K562 (cell line): Measurements from ENCODE around the gene ACER2. TPM values are rescaled to one million over a fixed set of nuclear protein-coding genes. Genes with fewer than 3 reads are reported as not detected.

ENCODE experiments used
- ARID1B ChIP-seq: fragments of 450-650 bp; IDR thresholded peaks from 2 replicates; pipeline ENCODE4 v1.6.1; 2016; ENCODE audit warnings: antibody characterized with exemption, mild to moderate bottlenecking, inconsistent platforms
- CCNT2 ChIP-seq: IDR thresholded peaks from 2 replicates; pipeline ENCODE4 v1.6.1; 2011; ENCODE audit warnings: borderline replicate concordance, low read depth, mild to moderate bottlenecking, moderate library complexity, mixed read lengths, low read length; ENCODE audit not compliant: insufficient read length; ENCODE audit errors: extremely low read depth
- CHD4 ChIP-seq: fragments of 200-600 bp; sonication (generic); IDR thresholded peaks from 3 replicates; pipeline ENCODE4 v1.6.1; 2012; ENCODE audit warnings: low read depth, mild to moderate bottlenecking, mixed read lengths, low read length, inconsistent platforms; ENCODE audit not compliant: insufficient read depth, insufficient replicate concordance, poor library complexity, severe bottlenecking
- CREM ChIP-seq: IDR thresholded peaks from 2 replicates; pipeline ENCODE4 v1.6.1; 2014; ENCODE audit warnings: antibody characterized with exemption, low read depth
- ETV1 ChIP-seq: fragments of 450-650 bp; conservative IDR thresholded peaks from 2 replicates; pipeline ENCODE4 v1.6.1; 2016; ENCODE audit warnings: missing genetic modification characterization, control low read depth, low read depth, missing compliant biosample characterization
- FIP1L1 ChIP-seq: fragments of 200-400 bp; formaldehyde crosslinking; IDR thresholded peaks from 2 replicates; pipeline ENCODE4 v1.6.1; 2018; ENCODE audit warnings: mild to moderate bottlenecking, low read depth, low read length; ENCODE audit not compliant: poor library complexity, severe bottlenecking
- GABPB1 ChIP-seq: sonication (generic); formaldehyde crosslinking; IDR thresholded peaks from 2 replicates; pipeline ENCODE4 v1.8.0; 2022; ENCODE audit warnings: mild to moderate bottlenecking, missing genetic modification reagents
- HMG20A ChIP-seq: fragments of 450-650 bp; formaldehyde crosslinking; conservative IDR thresholded peaks from 2 replicates; pipeline ENCODE4 v1.4.0; 2020; ENCODE audit warnings: mild to moderate bottlenecking, mixed read lengths
- HMGN3 ChIP-seq: IDR thresholded peaks from 2 replicates; pipeline ENCODE4 v1.6.1; 2011; ENCODE audit warnings: borderline replicate concordance, low read depth, mild to moderate bottlenecking, mixed read lengths, low read length; ENCODE audit not compliant: insufficient read length; ENCODE audit errors: extremely low read depth
- MEF2D ChIP-seq: conservative IDR thresholded peaks from 2 replicates; pipeline ENCODE4 v1.6.1; 2016; ENCODE audit warnings: low read depth, missing genetic modification characterization, missing compliant biosample characterization
- PML ChIP-seq: IDR thresholded peaks from 2 replicates; pipeline ENCODE4 v1.6.1; 2012; ENCODE audit warnings: low read length, inconsistent platforms
- POLR2A ChIP-seq: fragments of 450-650 bp; conservative IDR thresholded peaks from 2 replicates; pipeline ENCODE4 v1.6.1; 2016
- POLR2B ChIP-seq: fragments of 450-650 bp; IDR thresholded peaks from 2 replicates; pipeline ENCODE4 v1.6.1; 2018; ENCODE audit warnings: low read depth; ENCODE audit not compliant: partially characterized antibody
- POLR2H ChIP-seq: IDR thresholded peaks from 2 replicates; pipeline ENCODE4 v1.6.1; 2016; ENCODE audit warnings: missing genetic modification characterization, low read depth, mild to moderate bottlenecking, control low read depth, missing compliant biosample characterization, moderate library complexity
- RB1 ChIP-seq: fragments of 450-650 bp; IDR thresholded peaks from 2 replicates; pipeline ENCODE4 v1.6.1; 2017; ENCODE audit warnings: low read depth, mild to moderate bottlenecking
- SP1 ChIP-seq: sonication (generic); formaldehyde crosslinking; IDR thresholded peaks from 2 replicates; pipeline ENCODE4 v1.8.1; 2022; ENCODE audit warnings: mild to moderate bottlenecking, missing genetic modification reagents
- SRSF9 ChIP-seq: fragments of 200-400 bp; formaldehyde crosslinking; IDR thresholded peaks from 2 replicates; pipeline ENCODE4 v1.6.1; 2017; ENCODE audit warnings: low read depth, low read length, borderline replicate concordance
- TAF9B ChIP-seq: fragments of 450-650 bp; IDR thresholded peaks from 2 replicates; pipeline ENCODE4 v1.6.1; 2018; ENCODE audit warnings: mild to moderate bottlenecking; ENCODE audit not compliant: partially characterized antibody
- TBP ChIP-seq: optimal IDR thresholded peaks from 2 replicates; pipeline ENCODE3; 2011; ENCODE audit warnings: low read depth, low read length, improper control_type of control experiment
- ZNF282 ChIP-seq: sonication (generic); formaldehyde crosslinking; IDR thresholded peaks from 2 replicates; pipeline ENCODE4 v1.8.1; 2023; ENCODE audit warnings: missing genetic modification reagents
- polyA plus RNA-seq, 8 experiments: library from polyadenylated mRNA; depleted of rRNA in 4 of 8; stranded (reverse) in 5 of 8; unstranded in 3 of 8; fragments of >200 nt; fragmentation: Nextera tagmentation in 2 of 8; fragmentation: Illumina TruSeq in 1 of 8; extraction: Ambion mirVana in 2 of 8; extraction: Trizol in 1 of 8; gene quantifications; 2 replicates each; pipeline versions ENCODE4 v1.2.1 to v1.2.3, GENCODE V29; 2011 to 2014; ENCODE audit warnings: inconsistent platforms in 1 of 8, missing spikeins in 1 of 8
- total RNA-seq, 7 experiments: library from RNA; depleted of rRNA in 6 of 7; stranded (reverse); fragments of >200 nt in 6 of 7; fragmentation: Illumina TruSeq in 2 of 7; extraction: Trizol in 2 of 7; gene quantifications; 2 replicates each; pipeline versions ENCODE4 v1.2.1 to v1.2.3, GENCODE V29; 2011 to 2021; ENCODE audit warnings: low replicate concordance in 1 of 7
- TF ChIP-seq, protein P1 (sequence below): sonication (generic); formaldehyde crosslinking; IDR thresholded peaks from 2 replicates; pipeline ENCODE4 v1.8.0; 2022; ENCODE audit warnings: mild to moderate bottlenecking, missing genetic modification reagents
- TF ChIP-seq, protein P2 (sequence below), 2 experiments: fragments of 250-450 bp in 1 of 2; fragments of 450-650 bp in 1 of 2; sonication (Bioruptor Pico) in 1 of 2; IDR thresholded peaks; 2 replicates each; pipeline versions ENCODE4 v1.6.1 to v1.8.0; 2016 to 2021; ENCODE audit warnings: mild to moderate bottlenecking in 2 of 2, moderate library complexity in 2 of 2, missing compliant biosample characterization in 1 of 2, missing genetic modification characterization in 1 of 2

ACER2 gene
- total and polyA plus RNA-seq, 9 of the 15 experiments (the other 6 are each of a cell fraction or from before 2014, with no cell fraction given), result 0.17 to 4.6 (median 3.0) TPM

DNA sequence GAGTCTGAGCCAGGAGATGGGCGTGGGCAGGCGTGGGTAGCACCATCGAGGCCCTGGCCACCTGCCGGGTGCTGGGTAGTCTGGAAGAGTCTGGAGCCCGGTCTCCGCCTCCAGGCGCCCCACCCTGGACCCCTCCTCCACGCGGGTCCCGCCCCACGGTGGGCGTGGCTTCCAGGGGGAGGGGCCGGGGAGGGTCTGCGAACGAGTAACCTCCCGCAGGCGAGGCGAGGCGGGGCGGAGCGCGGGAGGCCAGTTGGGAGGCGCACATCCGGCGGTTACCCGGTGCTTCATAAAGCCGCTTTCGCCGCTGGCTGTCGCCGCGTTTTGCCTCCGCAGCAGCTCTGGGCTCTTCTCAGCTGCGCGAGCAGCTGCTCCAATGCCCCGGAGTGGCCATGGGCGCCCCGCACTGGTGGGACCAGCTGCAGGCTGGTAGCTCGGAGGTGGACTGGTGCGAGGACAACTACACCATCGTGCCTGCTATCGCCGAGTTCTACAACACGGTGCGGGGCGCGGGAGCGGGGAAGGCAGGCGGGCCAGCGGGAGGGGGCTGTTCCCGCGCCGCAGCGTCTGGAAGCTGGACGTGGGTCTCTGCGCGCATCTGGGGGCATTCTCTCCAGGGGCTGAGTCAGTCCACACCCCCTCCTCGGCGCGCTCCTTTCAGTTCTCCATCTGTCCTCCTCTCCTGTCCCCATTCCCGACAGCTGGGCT, at the start of gene ACER2 (continued):
- TF ChIP-seq, protein P1, sequence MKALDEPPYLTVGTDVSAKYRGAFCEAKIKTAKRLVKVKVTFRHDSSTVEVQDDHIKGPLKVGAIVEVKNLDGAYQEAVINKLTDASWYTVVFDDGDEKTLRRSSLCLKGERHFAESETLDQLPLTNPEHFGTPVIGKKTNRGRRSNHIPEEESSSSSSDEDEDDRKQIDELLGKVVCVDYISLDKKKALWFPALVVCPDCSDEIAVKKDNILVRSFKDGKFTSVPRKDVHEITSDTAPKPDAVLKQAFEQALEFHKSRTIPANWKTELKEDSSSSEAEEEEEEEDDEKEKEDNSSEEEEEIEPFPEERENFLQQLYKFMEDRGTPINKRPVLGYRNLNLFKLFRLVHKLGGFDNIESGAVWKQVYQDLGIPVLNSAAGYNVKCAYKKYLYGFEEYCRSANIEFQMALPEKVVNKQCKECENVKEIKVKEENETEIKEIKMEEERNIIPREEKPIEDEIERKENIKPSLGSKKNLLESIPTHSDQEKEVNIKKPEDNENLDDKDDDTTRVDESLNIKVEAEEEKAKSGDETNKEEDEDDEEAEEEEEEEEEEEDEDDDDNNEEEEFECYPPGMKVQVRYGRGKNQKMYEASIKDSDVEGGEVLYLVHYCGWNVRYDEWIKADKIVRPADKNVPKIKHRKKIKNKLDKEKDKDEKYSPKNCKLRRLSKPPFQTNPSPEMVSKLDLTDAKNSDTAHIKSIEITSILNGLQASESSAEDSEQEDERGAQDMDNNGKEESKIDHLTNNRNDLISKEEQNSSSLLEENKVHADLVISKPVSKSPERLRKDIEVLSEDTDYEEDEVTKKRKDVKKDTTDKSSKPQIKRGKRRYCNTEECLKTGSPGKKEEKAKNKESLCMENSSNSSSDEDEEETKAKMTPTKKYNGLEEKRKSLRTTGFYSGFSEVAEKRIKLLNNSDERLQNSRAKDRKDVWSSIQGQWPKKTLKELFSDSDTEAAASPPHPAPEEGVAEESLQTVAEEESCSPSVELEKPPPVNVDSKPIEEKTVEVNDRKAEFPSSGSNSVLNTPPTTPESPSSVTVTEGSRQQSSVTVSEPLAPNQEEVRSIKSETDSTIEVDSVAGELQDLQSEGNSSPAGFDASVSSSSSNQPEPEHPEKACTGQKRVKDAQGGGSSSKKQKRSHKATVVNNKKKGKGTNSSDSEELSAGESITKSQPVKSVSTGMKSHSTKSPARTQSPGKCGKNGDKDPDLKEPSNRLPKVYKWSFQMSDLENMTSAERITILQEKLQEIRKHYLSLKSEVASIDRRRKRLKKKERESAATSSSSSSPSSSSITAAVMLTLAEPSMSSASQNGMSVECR (CRISPR knock-in tag), result peak; percentile 78; the same call in 1 of the 2 replicates
- TF ChIP-seq ZNF282 (CRISPR knock-in tag), result no peak
- peak; percentile 61; the same call in 1 of the 2 replicates for TF ChIP-seq RB1
- no peak for TF ChIP-seq CHD4
- 0 out of 2 replicates have a peak, but pooled peaks have one; percentile 7 for TF ChIP-seq CREM
- peak; percentile 18; the same call in 1 of the 2 replicates for TF ChIP-seq ARID1B
- peak; percentile 44 for TF ChIP-seq TAF9B
- TF ChIP-seq, protein P2, sequence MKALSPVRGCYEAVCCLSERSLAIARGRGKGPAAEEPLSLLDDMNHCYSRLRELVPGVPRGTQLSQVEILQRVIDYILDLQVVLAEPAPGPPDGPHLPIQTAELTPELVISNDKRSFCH (CRISPR knock-in tag; IDR thresholded peaks at IDR 0.05), result no peak
- TF ChIP-seq, protein P2 (tag; IDR thresholded peaks at IDR 0.05), result no peak
- TF ChIP-seq TBP, result peak; percentile 83
- TF ChIP-seq HMGN3, result peak; percentile 70
- no peak for TF ChIP-seq SRSF9
- peak; percentile 36; the same call in 1 of the 2 replicates for TF ChIP-seq PML
- peak; percentile 68 for TF ChIP-seq POLR2B
- no peak for TF ChIP-seq HMG20A
- peak; percentile 66; the same call in 1 of the 2 replicates for TF ChIP-seq POLR2H (tag)
- TF ChIP-seq POLR2A, result peak; percentile 89
- peak; percentile 85 for TF ChIP-seq GABPB1
- TF ChIP-seq FIP1L1, result peak; percentile 67
- peak; percentile 68; the same call in 1 of the 2 replicates for TF ChIP-seq ETV1 (tag)
- TF ChIP-seq CCNT2, result peak; percentile 62
- TF ChIP-seq MEF2D (tag), result no peak
- TF ChIP-seq SP1 (CRISPR knock-in tag), result peak; percentile 52
